Stimulated activated effector memory CD8-positive, alpha-beta T cell treated with anti-CD3 and anti-CD28 coated beads, Interleukin-12 subunit alpha, Interleukin-12 subunit beta, amount 100 ng/mL, for 72 hours (primary cell): ENCODE data around the gene TEX10.

Experiments
- ATAC-seq: fragments of 150-1000 bp; cut with Tn5 transposase; 2 replicates; pipeline ENCODE4 v1.10.0; 2021
- DNase-seq, 2 donors: peaks; one replicate each; pipeline ENCODE4 v3.0.0; 2021 to 2022; ENCODE audit warnings: low spot score in 2 of 2
- H3K27ac Mint-ChIP-seq: one replicate; pipeline ENCODE4 v1.8.0; 2022; ENCODE audit warnings: mild to moderate bottlenecking, mixed read lengths
- H3K36me3 Mint-ChIP-seq: one replicate; pipeline ENCODE4 v1.8.0; 2022; ENCODE audit warnings: mild to moderate bottlenecking, mixed read lengths
- H3K4me1 Mint-ChIP-seq: one replicate; pipeline ENCODE4 v1.8.0; 2022; ENCODE audit warnings: mixed read lengths
- H3K4me3 Mint-ChIP-seq: one replicate; pipeline ENCODE4 v1.8.0; 2022; ENCODE audit warnings: mild to moderate bottlenecking, mixed read lengths
- H3K9me3 Mint-ChIP-seq: one replicate; pipeline ENCODE4 v1.8.0; 2022; ENCODE audit warnings: mixed read lengths

Gene TEX10

DNA sequence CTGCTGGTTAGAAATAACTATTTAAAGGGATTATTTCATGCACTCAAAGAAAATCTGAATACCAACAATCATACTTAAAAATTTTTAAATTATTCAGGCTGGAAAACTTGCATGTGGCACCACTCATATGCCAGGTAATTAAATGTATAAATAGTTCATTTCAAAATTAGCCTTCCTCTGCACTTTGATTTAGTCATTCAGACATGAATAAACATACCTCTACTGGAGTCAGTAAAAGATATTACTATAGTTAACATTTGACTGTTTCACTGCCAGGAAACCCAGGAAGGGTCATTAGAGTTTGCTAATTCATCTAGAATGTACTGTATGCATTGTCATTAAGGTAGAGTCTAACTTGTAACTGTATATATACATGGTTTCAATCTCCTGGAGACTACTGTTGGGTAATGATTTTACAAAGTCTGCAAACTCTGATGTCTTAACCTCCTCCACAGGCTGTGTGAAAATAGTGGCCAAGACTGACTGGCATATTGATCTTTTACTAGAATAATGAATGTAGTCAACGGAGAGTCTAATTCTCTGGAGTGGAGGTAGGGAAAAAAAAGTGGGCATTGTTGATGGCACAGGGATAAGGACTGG is 43.7 kb downstream of the TEX10 start:
- no peak for DNase-seq
- peaks cover 13% of the 10 kb centered on the region for H3K4me1 Mint-ChIP-seq
- no peak overlapping the region for H3K4me3 Mint-ChIP-seq
- peak overlapping the region; percentile 69 for H3K27ac Mint-ChIP-seq
- peak; percentile 55 for ATAC-seq
- no peaks in the 10 kb centered on the region for H3K9me3 Mint-ChIP-seq
- H3K36me3 Mint-ChIP-seq: peaks cover 94% of the 10 kb centered on the region

DNA sequence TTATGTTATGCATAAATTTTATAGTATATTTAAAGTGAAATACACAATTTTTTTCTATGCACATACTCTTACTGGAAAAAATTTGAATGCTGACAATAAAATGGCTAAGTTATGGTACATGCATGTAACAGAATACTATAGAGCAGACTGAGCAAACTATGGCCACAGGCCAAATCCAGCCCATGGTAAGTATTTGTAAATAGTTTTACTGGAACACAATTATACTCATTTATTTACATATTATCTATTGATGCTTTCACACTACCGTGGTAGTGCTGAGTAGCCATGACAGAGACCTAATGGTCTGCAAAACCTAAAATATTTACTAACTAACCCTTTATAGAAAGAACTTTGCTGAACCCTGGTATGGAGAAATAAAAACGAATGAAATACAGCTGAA is 45.7 kb downstream of the TEX10 start:
- H3K4me1 Mint-ChIP-seq: peaks cover 13% of the 10 kb centered on the region
- DNase-seq (no peak), ATAC-seq (no peak)
- H3K4me3 Mint-ChIP-seq: no peak overlapping the region
- H3K27ac Mint-ChIP-seq: no peak overlapping the region
- H3K9me3 Mint-ChIP-seq: no peaks in the 10 kb centered on the region
- peaks cover 95% of the 10 kb centered on the region for H3K36me3 Mint-ChIP-seq

DNA sequence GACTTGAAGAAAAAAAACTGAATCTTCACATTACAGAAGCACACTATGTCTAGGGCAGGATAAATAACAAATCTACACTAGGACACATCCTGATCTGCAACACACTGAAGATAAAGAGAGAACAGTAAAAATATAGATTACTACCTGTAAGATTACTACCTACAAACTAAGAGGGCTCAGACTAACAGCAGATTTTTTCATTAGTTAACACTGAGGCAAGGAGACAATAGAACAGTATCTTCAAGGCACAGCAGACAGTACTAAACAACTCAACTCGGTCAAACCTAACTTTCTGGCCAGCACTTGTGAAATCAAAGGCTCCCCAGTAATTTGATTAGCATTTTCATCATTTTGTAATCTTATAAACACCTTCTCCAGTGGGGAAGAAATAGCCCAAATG is 46.5 kb downstream of the TEX10 start:
- no peak overlapping the region for H3K4me3 Mint-ChIP-seq
- peaks cover 6% of the 10 kb centered on the region for H3K4me1 Mint-ChIP-seq
- H3K36me3 Mint-ChIP-seq: peaks cover 95% of the 10 kb centered on the region
- no peaks in the 10 kb centered on the region for H3K9me3 Mint-ChIP-seq
- H3K27ac Mint-ChIP-seq: no peak overlapping the region
- no peak for ATAC-seq
- DNase-seq: no peak

DNA sequence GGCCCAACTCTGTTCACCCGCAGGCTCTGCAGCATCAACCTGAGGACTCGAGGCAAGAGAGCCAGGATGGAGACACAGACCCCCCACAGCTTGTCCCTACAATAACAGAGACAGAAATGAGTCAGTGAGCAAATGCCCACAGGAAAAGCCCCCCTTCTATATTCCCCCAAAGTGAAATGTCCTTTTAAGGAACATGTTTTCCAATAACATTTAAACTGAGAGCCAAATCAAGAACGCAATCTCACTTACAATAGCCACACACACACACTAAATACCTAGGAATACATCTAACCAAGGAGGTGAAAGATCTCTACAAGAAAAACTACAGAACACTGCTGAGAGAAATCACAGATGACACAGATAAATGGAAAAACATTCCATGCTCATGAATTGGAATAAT is 49.0 kb downstream of the TEX10 start:
- peaks cover 93% of the 10 kb centered on the region for H3K36me3 Mint-ChIP-seq
- no peaks in the 10 kb centered on the region for H3K4me1 Mint-ChIP-seq
- H3K4me3 Mint-ChIP-seq: no peak overlapping the region
- DNase-seq: no peak
- no peak for ATAC-seq
- no peaks in the 10 kb centered on the region for H3K9me3 Mint-ChIP-seq
- peak overlapping the region; percentile 11 for H3K27ac Mint-ChIP-seq

DNA sequence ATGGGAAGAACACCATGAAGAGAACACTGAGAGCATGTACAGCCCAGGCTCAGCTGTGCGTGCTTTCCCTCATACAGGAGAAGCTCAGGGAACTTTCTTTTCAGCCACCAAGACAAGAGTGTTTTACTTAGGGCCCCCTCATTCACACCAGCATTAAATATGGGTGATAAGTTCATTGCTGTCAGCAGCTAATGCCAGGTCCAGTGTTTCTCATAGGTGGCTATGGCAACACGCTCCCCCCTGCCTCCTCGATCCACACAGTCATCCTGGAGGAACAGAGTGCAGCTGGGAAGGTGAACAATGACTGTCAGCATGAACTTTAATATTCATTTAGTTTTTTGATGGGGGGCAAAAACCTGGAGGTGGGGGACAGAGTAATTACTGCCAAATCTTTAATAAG is 54.4 kb downstream of the TEX10 start:
- H3K36me3 Mint-ChIP-seq: peaks cover 70% of the 10 kb centered on the region

DNA sequence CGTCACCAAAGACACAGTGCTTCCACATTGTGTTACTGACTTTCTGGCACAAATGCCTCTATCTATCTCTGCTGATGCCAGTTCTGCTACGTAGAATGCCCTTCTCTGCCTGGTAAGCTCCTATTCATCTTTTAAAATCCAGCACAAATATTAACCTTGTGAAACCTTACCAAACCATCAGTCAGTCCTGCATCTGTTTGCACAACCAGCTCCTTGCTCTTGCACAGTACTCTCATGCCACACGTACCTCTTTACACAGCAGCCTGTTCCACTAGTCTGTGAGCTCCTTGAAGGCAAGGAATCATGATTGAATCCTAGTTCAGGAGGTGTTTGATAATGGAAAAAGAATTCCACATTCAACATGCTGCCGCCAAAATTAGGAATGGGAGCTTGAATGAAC is 56.3 kb downstream of the TEX10 start:
- Mint-ChIP-seq H3K27ac (peak overlapping the region; percentile 54), H3K36me3 (peaks cover 70% of the 10 kb centered on the region), H3K4me3 (no peak overlapping the region), H3K4me1 (no peaks in the 10 kb centered on the region), H3K9me3 (no peaks in the 10 kb centered on the region)
- DNase-seq (no peak), ATAC-seq (no peak)

More for the DNA sequence above, 54.4 kb downstream of the TEX10 start:
- H3K9me3 Mint-ChIP-seq: no peaks in the 10 kb centered on the region
- ATAC-seq (no peak), DNase-seq (no peak)
- no peak overlapping the region for H3K27ac Mint-ChIP-seq
- H3K4me1 Mint-ChIP-seq: no peaks in the 10 kb centered on the region
- H3K4me3 Mint-ChIP-seq: no peak overlapping the region

DNA sequence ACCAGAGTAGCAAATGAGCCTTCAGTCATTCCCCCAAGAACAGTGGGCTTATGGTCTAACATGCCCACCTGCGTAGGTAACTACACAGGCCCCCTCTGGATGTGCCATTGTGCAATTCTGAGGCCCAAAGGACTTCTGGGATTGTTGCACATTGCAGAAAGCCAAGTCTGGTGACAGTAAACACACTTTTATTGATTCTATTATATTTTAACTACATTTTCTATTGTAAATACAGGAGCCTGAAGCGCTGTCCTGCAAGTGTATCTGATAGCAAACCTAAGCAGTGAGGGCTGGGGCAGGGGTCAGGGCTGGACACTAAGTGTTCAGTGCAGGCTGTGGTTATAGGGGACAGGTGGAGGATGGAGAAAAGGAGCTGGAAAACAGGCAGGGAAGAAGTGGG is 57.5 kb downstream of the TEX10 start:
- DNase-seq: no peak
- Mint-ChIP-seq H3K4me3 (no peak overlapping the region), H3K9me3 (no peaks in the 10 kb centered on the region), H3K36me3 (peaks cover 70% of the 10 kb centered on the region), H3K27ac (peak overlapping the region; percentile 54), H3K4me1 (no peaks in the 10 kb centered on the region)
- no peak for ATAC-seq

DNA sequence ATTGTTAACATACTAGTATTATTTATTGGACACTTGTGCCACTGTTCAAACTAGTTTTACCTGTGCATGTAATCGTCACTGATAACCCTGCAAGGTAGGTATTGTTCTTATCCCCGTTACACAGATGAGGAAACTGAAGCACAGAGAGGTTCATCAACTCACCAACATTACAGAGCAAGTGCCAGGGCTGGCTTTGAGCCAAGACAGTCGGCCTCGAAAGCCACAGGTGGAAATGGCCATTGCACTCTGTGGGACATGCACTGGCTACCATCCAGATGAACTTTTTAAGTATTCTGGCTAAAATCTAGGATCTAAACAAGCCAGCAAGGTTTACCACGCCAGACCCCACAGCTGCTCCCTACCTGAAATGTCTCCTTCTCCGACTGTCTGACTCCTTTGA is 57.9 kb downstream of the TEX10 start:
- ATAC-seq (no peak), DNase-seq (no peak)
- no peaks in the 10 kb centered on the region for H3K9me3 Mint-ChIP-seq
- H3K27ac Mint-ChIP-seq: peak overlapping the region; percentile 54
- H3K4me3 Mint-ChIP-seq: no peak overlapping the region
- no peaks in the 10 kb centered on the region for H3K4me1 Mint-ChIP-seq
- peaks cover 70% of the 10 kb centered on the region for H3K36me3 Mint-ChIP-seq

DNA sequence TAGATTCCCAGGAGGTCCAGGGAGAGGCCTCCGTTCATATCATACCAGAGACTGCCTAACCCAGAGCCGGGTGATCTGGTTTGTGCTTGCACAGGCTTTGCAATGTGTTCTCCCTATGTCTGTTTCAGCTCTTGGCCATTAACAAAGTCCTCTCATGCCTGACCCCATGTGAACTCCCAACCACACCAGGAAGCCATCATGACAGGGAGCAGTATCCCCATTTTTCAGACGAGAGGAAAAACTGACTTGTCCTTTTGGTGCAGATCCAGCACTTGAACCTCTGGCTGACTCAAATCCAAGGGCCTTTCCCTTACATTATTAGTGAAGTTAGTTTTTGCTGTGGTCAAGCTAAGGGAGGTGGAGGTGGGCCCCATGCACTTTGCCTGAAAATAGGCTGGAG is 58.4 kb downstream of the TEX10 start:
- Mint-ChIP-seq H3K4me1 (no peaks in the 10 kb centered on the region), H3K4me3 (no peak overlapping the region), H3K9me3 (no peaks in the 10 kb centered on the region), H3K27ac (peak overlapping the region; percentile 54), H3K36me3 (peaks cover 70% of the 10 kb centered on the region)
- DNase-seq (no peak), ATAC-seq (no peak)

DNA sequence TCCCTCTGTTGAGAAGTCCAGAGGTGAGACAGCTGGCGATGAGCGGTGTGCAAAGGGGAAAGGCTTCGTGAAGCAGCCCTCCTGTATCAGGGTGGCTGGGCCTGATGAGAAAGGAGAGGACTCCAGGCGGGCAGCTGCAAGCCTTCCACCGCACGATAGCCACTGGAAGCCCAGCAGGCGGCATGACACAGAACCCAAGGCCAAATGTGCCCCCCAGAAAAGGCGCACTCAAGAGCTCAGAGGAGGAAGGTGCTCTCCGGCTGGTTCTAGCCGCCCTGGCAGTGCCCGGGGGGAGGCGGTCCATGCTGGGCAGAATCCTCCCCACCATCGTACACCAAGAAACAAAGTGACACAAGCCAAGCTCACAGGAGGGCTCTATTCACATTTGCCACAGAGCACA is 60.3 kb downstream of the TEX10 start:
- H3K4me1 Mint-ChIP-seq: no peaks in the 10 kb centered on the region
- no peak overlapping the region for H3K27ac Mint-ChIP-seq
- no peak for ATAC-seq
- H3K4me3 Mint-ChIP-seq: no peak overlapping the region
- no peak for DNase-seq
- peaks cover 3% of the 10 kb centered on the region for H3K9me3 Mint-ChIP-seq
- peaks cover 66% of the 10 kb centered on the region for H3K36me3 Mint-ChIP-seq

DNA sequence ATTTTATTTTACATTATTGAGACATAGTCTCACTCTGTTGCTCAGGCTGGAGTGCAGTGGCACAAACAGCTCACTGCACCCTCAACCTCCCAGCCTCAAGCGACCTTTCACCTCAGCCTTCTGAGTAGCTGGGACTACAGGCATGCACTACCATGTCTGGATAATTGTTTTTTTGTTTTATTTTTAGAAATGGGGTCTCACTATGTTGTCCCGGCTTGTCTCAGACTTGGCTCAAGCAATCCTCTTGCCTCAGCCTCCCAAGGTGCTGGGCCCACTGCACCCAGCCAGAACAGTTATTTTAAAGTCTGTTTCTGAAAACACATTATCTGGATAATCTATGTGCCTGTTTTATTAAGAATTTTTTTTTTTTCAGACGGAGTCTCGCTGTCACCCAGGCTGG is 62.0 kb downstream of the TEX10 start:
- H3K4me3 Mint-ChIP-seq: no peak overlapping the region
- H3K36me3 Mint-ChIP-seq: peaks cover 64% of the 10 kb centered on the region
- peaks cover 3% of the 10 kb centered on the region for H3K9me3 Mint-ChIP-seq
- H3K4me1 Mint-ChIP-seq: no peaks in the 10 kb centered on the region
- H3K27ac Mint-ChIP-seq: no peak overlapping the region
- ATAC-seq: no peak
- no peak for DNase-seq

DNA sequence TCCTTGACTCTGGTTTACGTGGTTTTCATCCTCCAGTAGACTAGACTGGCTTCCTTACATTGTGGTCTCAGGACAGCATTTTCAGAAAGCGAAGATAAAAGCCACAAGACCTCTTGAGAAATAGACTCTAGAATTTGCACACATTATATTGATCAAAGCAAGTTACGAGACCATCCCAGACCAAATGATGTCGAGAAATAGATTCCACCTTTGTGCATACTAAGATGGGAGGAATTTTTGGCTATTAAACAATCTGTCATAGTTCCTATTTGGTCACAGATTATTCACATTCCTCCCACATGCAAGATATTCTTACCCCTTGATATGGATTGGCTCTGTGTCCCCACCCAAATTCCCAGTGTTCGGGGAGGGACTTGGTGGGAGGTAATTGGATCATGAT is 65.6 kb downstream of the TEX10 start:
- Mint-ChIP-seq H3K9me3 (peaks cover 3% of the 10 kb centered on the region), H3K4me1 (no peaks in the 10 kb centered on the region), H3K27ac (no peak overlapping the region), H3K4me3 (no peak overlapping the region), H3K36me3 (peaks cover 60% of the 10 kb centered on the region)
- DNase-seq: no peak
- ATAC-seq: no peak

DNA sequence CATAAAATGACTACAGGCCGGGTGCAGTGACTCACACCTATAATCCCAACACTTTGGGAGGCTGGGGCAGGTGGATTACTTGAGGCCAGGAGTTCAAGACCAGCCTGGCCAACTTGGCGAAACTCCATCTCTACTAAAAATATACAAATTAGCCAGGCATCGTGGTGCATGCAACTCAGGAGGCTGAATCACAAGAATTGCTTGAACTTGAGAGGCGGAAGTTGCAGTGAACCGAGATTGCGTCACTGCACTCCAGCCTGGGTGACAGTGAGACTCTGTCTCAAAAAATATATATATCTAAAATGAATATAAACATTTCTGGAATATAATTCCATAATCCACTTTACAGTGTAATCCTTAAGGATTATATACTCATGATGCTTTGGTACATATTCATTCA is 66.5 kb downstream of the TEX10 start:
- Mint-ChIP-seq H3K4me3 (no peak overlapping the region), H3K36me3 (peaks cover 50% of the 10 kb centered on the region), H3K9me3 (peaks cover 3% of the 10 kb centered on the region), H3K27ac (no peak overlapping the region), H3K4me1 (no peaks in the 10 kb centered on the region)
- ATAC-seq: no peak
- DNase-seq: no peak

DNA sequence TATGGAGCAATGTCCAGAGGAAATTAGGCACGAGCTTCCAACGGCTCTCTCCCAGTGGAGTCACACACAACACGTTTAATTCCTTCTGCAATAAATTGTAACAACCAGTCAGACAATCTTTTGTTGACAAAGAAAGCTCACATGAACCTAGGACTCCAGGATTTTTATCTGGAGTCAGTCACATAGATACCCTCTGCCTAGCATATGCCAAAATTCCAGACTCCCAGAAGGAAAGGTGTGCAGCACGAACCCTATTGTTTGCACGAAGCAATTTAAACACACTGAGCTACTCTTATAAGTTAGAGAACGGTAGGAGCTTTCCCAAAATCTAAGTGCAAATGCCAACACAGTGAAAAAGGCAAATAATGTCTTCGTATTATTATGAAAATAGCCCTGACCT is 67.1 kb downstream of the TEX10 start:
- Mint-ChIP-seq H3K4me3 (no peak overlapping the region), H3K4me1 (no peaks in the 10 kb centered on the region), H3K9me3 (peaks cover 3% of the 10 kb centered on the region), H3K36me3 (peaks cover 44% of the 10 kb centered on the region), H3K27ac (no peak overlapping the region)
- ATAC-seq (no peak), DNase-seq (no peak)

DNA sequence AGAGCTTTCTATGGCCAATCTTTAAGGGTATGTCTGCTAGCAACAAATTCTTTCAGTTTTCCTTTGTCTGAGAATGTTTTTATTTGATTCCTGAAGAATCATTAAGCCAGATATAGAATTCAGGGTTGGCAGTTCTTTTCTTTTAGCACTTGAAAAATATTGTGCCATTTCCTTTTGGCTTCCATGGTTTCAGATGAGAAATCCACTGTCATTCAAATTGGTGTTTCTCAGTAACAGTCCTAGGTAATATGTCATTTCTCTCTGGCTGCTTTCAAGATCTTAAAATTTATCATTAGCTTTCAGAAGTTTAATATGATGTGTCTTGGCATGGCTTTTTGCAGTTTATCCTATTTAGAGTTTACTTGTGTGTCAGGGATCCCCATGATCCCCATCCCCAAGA is 67.7 kb downstream of the TEX10 start:
- Mint-ChIP-seq H3K27ac (no peak overlapping the region), H3K4me3 (no peak overlapping the region), H3K4me1 (no peaks in the 10 kb centered on the region), H3K36me3 (peaks cover 42% of the 10 kb centered on the region), H3K9me3 (peaks cover 3% of the 10 kb centered on the region)
- DNase-seq (no peak), ATAC-seq (no peak)

DNA sequence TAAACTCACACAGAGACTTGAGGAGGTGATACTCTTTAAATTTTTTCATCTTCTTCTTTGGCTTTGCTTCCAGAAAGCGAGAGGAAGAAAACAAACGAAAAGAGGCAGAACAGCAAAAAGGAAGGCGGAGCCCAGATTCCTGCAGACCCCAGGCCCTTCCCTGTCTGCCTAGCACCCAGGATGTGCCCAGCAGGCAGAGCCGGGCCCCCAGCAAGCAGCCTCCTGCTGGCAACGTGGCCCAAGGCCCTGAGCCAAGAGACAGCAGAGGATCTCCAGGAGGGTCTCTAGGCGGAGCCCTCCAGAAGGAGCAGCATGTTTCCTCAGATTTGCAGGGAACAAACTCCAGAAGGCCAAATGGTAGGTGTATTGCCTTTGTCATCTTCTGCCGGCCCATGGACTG is 68.5 kb downstream of the TEX10 start:
- H3K9me3 Mint-ChIP-seq: peaks cover 3% of the 10 kb centered on the region
- H3K4me1 Mint-ChIP-seq: no peaks in the 10 kb centered on the region
- DNase-seq (no peak), ATAC-seq (no peak)
- H3K4me3 Mint-ChIP-seq: no peak overlapping the region
- H3K27ac Mint-ChIP-seq: no peak overlapping the region
- H3K36me3 Mint-ChIP-seq: peaks cover 35% of the 10 kb centered on the region

DNA sequence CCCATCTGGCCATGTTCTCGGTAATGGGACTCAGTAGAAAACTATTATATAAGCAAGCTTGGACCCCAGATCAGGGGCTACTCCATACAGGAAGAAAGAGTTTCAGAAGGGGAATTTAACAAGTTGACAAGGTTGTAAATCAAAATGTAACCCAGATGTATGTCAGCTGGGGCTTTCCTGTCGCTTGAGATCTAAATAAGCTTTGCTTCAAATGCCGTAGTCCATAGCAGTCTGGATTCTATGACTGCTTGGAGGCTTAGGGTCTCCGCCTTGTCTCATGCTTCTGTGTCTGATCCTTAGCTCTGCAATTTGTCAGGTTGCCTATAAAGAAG is 70.4 kb downstream of the TEX10 start:
- no peaks in the 10 kb centered on the region for H3K4me1 Mint-ChIP-seq
- H3K27ac Mint-ChIP-seq: no peak overlapping the region
- ATAC-seq: no peak
- H3K9me3 Mint-ChIP-seq: no peaks in the 10 kb centered on the region
- no peak overlapping the region for H3K4me3 Mint-ChIP-seq
- DNase-seq: no peak
- H3K36me3 Mint-ChIP-seq: peaks cover 33% of the 10 kb centered on the region
